ENCODE data around the gene ABHD4.
A peak's percentile ranks its signal among the peaks of the same experiment; 100 is the strongest.

The ABHD4 gene

GRCh38 chr14:22569737-22570131 lies 28.4 kb upstream of the ABHD4 start:
- no peak overlapping the region for H3K4me3 ChIP-seq (ENCODE audit: low read depth, low read length)
- no peak for TF ChIP-seq CTCF (IDR thresholded peaks at IDR 0.05; ENCODE audit: control insufficient read depth, extremely low read depth, insufficient read depth)
- no peak for DNase-seq (ENCODE audit: low read depth)

- H3K4me3 ChIP-seq (ENCODE audit: low read depth, low read length): no peak overlapping the region
- no peak for DNase-seq (ENCODE audit: low read depth)
- TF ChIP-seq CTCF (IDR thresholded peaks at IDR 0.05; ENCODE audit: control insufficient read depth, extremely low read depth, insufficient read depth): peak; percentile 74
These were observed 27.8 kb upstream of the ABHD4 start for GRCh38 chr14:22570132-22570949.

- no peak for DNase-seq (ENCODE audit: low read depth)
- no peak overlapping the region for H3K4me3 ChIP-seq (ENCODE audit: low read depth, low read length)
- no peak for TF ChIP-seq CTCF (IDR thresholded peaks at IDR 0.05; ENCODE audit: control insufficient read depth, extremely low read depth, insufficient read depth)
These were observed 25.5 kb upstream of the ABHD4 start for GRCh38 chr14:22572562-22573058.

- H3K4me3 ChIP-seq (ENCODE audit: low read depth, low read length): no peak overlapping the region
- no peak for DNase-seq (ENCODE audit: low read depth)
- no peak for TF ChIP-seq CTCF (IDR thresholded peaks at IDR 0.05; ENCODE audit: control insufficient read depth, extremely low read depth, insufficient read depth)
These were observed 24.3 kb upstream of the ABHD4 start for GRCh38 chr14:22573804-22574203.

- no peak for TF ChIP-seq CTCF (IDR thresholded peaks at IDR 0.05; ENCODE audit: control insufficient read depth, extremely low read depth, insufficient read depth)
- DNase-seq (ENCODE audit: low read depth): no peak
- H3K4me3 ChIP-seq (ENCODE audit: low read depth, low read length): no peak overlapping the region
These were observed 20.7 kb upstream of the ABHD4 start for GRCh38 chr14:22577334-22577908.

- TF ChIP-seq CTCF (IDR thresholded peaks at IDR 0.05; ENCODE audit: control insufficient read depth, extremely low read depth, insufficient read depth): no peak
- DNase-seq (ENCODE audit: low read depth): no peak
- no peak overlapping the region for H3K4me3 ChIP-seq (ENCODE audit: low read depth, low read length)
These were observed 18.9 kb upstream of the ABHD4 start for GRCh38 chr14:22579236-22579635.
